Smooth muscle cell (in vitro differentiated cells): ENCODE measurements around the gene TTLL11. TPM values are rescaled to one million over a fixed set of nuclear protein-coding genes. Genes with fewer than 3 reads are reported as not detected.

Experiments used
- DNase-seq: peaks from one replicate; lab custom pipeline; 2025; ENCODE audit not compliant: unreplicated experiment; lab: John Stamatoyannopoulos, UW
- H2AFZ ChIP-seq: fragments of 200-600 bp; sonication (generic); 2 replicates; pipeline ENCODE4 v1.6.0; 2016; ENCODE audit warnings: antibody characterized with exemption, low read depth, mild to moderate bottlenecking
- H3F3A ChIP-seq: fragments of 200-600 bp; sonication (generic); 2 replicates; pipeline ENCODE4 v1.6.0; 2017; ENCODE audit warnings: antibody characterized with exemption, low read depth
- H3K27ac ChIP-seq: fragments of 200-600 bp; sonication (generic); 2 replicates; pipeline ENCODE4 v1.5.1; 2016; ENCODE audit warnings: low read depth, mild to moderate bottlenecking
- H3K27me3 ChIP-seq: fragments of 200-600 bp; sonication (generic); 2 replicates; pipeline ENCODE4 v1.6.1; 2016; ENCODE audit warnings: low read depth, mild to moderate bottlenecking
- H3K36me3 ChIP-seq: fragments of 200-600 bp; sonication (generic); 2 replicates; pipeline ENCODE4 v1.5.1; 2016; ENCODE audit warnings: low read depth
- H3K4me1 ChIP-seq: fragments of 200-600 bp; sonication (generic); 2 replicates; pipeline ENCODE4 v1.5.1; 2016; ENCODE audit warnings: low read depth
- H3K4me2 ChIP-seq: fragments of 200-600 bp; sonication (generic); 2 replicates; pipeline ENCODE4 v1.6.0; 2016; ENCODE audit warnings: mild to moderate bottlenecking
- H3K4me3 ChIP-seq: fragments of 200-600 bp; sonication (generic); 2 replicates; pipeline ENCODE4 v1.5.1; 2016; ENCODE audit warnings: mild to moderate bottlenecking
- H3K79me2 ChIP-seq: fragments of 200-600 bp; sonication (generic); 2 replicates; pipeline ENCODE4 v1.6.0; 2016; ENCODE audit warnings: low read depth, mild to moderate bottlenecking
- H3K9ac ChIP-seq: fragments of 200-600 bp; sonication (generic); 2 replicates; pipeline ENCODE4 v1.6.0; 2016; ENCODE audit warnings: low read depth
- H3K9me3 ChIP-seq: fragments of 200-600 bp; sonication (generic); replicated peaks from 2 replicates; pipeline ENCODE4 v1.5.1; 2016; ENCODE audit warnings: low read depth
- H4K20me1 ChIP-seq: fragments of 200-600 bp; sonication (generic); 2 replicates; pipeline ENCODE4 v1.6.0; 2016; ENCODE audit warnings: low read depth
- CTCF ChIP-seq: fragments of 200-600 bp; sonication (generic); IDR thresholded peaks from 2 replicates; pipeline ENCODE4 v1.5.1; 2017; ENCODE audit warnings: borderline replicate concordance, mild to moderate bottlenecking, antibody characterized with exemption; ENCODE audit not compliant: insufficient read depth, poor library complexity, severe bottlenecking
- WGBS: methylation state at CpG from one replicate; pipeline ENCODE4 v1.1.7; 2016; ENCODE audit warnings: low lambda C conversion rate; 5-methylcytosine and 5-hydroxymethylcytosine counted together
- polyA plus RNA-seq: library from polyadenylated mRNA; unstranded; fragments of >200 nt; fragmentation: Nextera tagmentation; extraction: Ambion mirVana; gene quantifications from 2 replicates; pipeline ENCODE4 v1.2.1, GENCODE V29; 2016
- total RNA-seq: library from RNA; depleted of rRNA; stranded (reverse); fragments of >200 nt; gene quantifications from 2 replicates; pipeline ENCODE4 v1.2.3, GENCODE V29; 2014

TTLL11 gene
- total and polyA plus RNA-seq, 2 experiments from 2014 or later: 2.6 to 3.7 TPM

- H3K4me1 ChIP-seq: no peaks in the 10 kb centered on the region
- no peak overlapping the region for H2AFZ ChIP-seq
- H4K20me1 ChIP-seq: no peaks in the 10 kb centered on the region
- DNase-seq: no peak
- H3K27ac ChIP-seq: no peak overlapping the region
- no peaks in the 10 kb centered on the region for H3K36me3 ChIP-seq
- no peak overlapping the region for H3K4me2 ChIP-seq
- no peaks in the 10 kb centered on the region for H3K9me3 ChIP-seq
- no peak overlapping the region for H3K9ac ChIP-seq
- H3K4me3 ChIP-seq: no peak overlapping the region
- H3K79me2 ChIP-seq: no peaks in the 10 kb centered on the region
- peaks cover 4% of the 10 kb centered on the region for H3F3A ChIP-seq
- 61% methylated on average over 10 of the region's 10 CpGs for WGBS
- no peaks in the 10 kb centered on the region for H3K27me3 ChIP-seq
- TF ChIP-seq CTCF: no peak
These were observed 45.6 kb upstream of the TTLL11 start for GRCh38 chr9:122138560-122139268.

- Histone ChIP-seq H3K27ac (peak overlapping the region; percentile 5), H4K20me1 (no peaks in the 10 kb centered on the region), H3F3A (peaks cover 4% of the 10 kb centered on the region), H2AFZ (no peak overlapping the region), H3K4me1 (no peaks in the 10 kb centered on the region), H3K79me2 (no peaks in the 10 kb centered on the region), H3K27me3 (peaks cover 8% of the 10 kb centered on the region), H3K4me3 (no peak overlapping the region), H3K9ac (no peak overlapping the region), H3K9me3 (no peaks in the 10 kb centered on the region), H3K36me3 (no peaks in the 10 kb centered on the region), H3K4me2 (no peak overlapping the region)
- no peak for DNase-seq
- no peak for TF ChIP-seq CTCF
- 82% methylated on average over 7 of the region's 7 CpGs for WGBS
These were observed 42.4 kb upstream of the TTLL11 start for GRCh38 chr9:122135529-122135859.

- no peak for DNase-seq
- H3K9ac ChIP-seq: no peak overlapping the region
- peak overlapping the region; percentile 64 for H3K4me2 ChIP-seq
- H3F3A ChIP-seq: peaks cover 4% of the 10 kb centered on the region
- peaks cover 8% of the 10 kb centered on the region for H3K27me3 ChIP-seq
- H3K36me3 ChIP-seq: no peaks in the 10 kb centered on the region
- H4K20me1 ChIP-seq: no peaks in the 10 kb centered on the region
- TF ChIP-seq CTCF: no peak
- no peaks in the 10 kb centered on the region for H3K79me2 ChIP-seq
- H3K4me1 ChIP-seq: no peaks in the 10 kb centered on the region
- H3K4me3 ChIP-seq: no peak overlapping the region
- 21% methylated on average over 12 of the region's 12 CpGs for WGBS
- no peaks in the 10 kb centered on the region for H3K9me3 ChIP-seq
- no peak overlapping the region for H2AFZ ChIP-seq
- H3K27ac ChIP-seq: peak overlapping the region; percentile 5
These were observed 41.9 kb upstream of the TTLL11 start for GRCh38 chr9:122134822-122135528.
